WTC11 (cell line): ENCODE results near the gene PPM1G. TPM values are rescaled to one million over a fixed set of nuclear protein-coding genes. Genes with fewer than 3 reads are reported as not detected.

Experiments used
- ATAC-seq: fragments of 200-7000 bp; cut with Tn5 transposase; 2 replicates; pipeline ENCODE4 v1.10.0; 2021; ENCODE audit warnings: mild to moderate bottlenecking, moderate library complexity
- CTCF ChIA-PET: fragments of 300-600 bp; sonication (Branson Sonifier 250); formaldehyde crosslinking; loops from one replicate; lab custom pipeline; 2021; ENCODE audit warnings: antibody characterized with exemption; lab: Charles Lee
- POLR2A ChIA-PET: fragments of 350-600 bp; sonication (Branson Sonifier 250); formaldehyde crosslinking; loops from one replicate; lab custom pipeline; 2021; ENCODE audit warnings: antibody characterized with exemption; lab: Charles Lee
- DNase-seq: peaks from one replicate; pipeline ENCODE4 v3.0.0; 2021; ENCODE audit warnings: low spot score
- H3K27ac Mint-ChIP-seq: 2 replicates; pipeline ENCODE4 v1.8.0; 2021; ENCODE audit warnings: mixed read lengths
- H3K27me3 Mint-ChIP-seq: 2 replicates; pipeline ENCODE4 v1.8.0; 2021; ENCODE audit warnings: low read depth, mild to moderate bottlenecking, moderate library complexity, mixed read lengths
- H3K36me3 Mint-ChIP-seq: 2 replicates; pipeline ENCODE4 v1.8.0; 2021; ENCODE audit warnings: mixed read lengths
- H3K4me1 Mint-ChIP-seq: 2 replicates; pipeline ENCODE4 v1.8.0; 2022; ENCODE audit warnings: mixed read lengths
- H3K4me3 Mint-ChIP-seq: 2 replicates; pipeline ENCODE4 v1.8.0; 2021; ENCODE audit warnings: mild to moderate bottlenecking, moderate library complexity, mixed read lengths
- H3K9me3 Mint-ChIP-seq: 2 replicates; pipeline ENCODE4 v1.8.0; 2021; ENCODE audit warnings: mixed read lengths
- CREB1 ChIP-seq: sonication (generic); formaldehyde crosslinking; IDR thresholded peaks from 2 replicates; pipeline ENCODE4 v1.8.0; 2023; ENCODE audit warnings: mild to moderate bottlenecking, missing genetic modification reagents
- ESRRA ChIP-seq: sonication (generic); formaldehyde crosslinking; IDR thresholded peaks from 2 replicates; pipeline ENCODE4 v1.8.1; 2022; ENCODE audit warnings: mild to moderate bottlenecking, missing genetic modification reagents, borderline replicate concordance
- JUN ChIP-seq: sonication (generic); formaldehyde crosslinking; IDR thresholded peaks from 2 replicates; pipeline ENCODE4 v1.8.0; 2023; ENCODE audit warnings: mild to moderate bottlenecking, missing genetic modification reagents
- MYBL2 ChIP-seq: sonication (generic); formaldehyde crosslinking; IDR thresholded peaks from 2 replicates; pipeline ENCODE4 v1.8.1; 2023; ENCODE audit warnings: mild to moderate bottlenecking, moderate library complexity, missing genetic modification reagents
- NR1H2 ChIP-seq: sonication (generic); formaldehyde crosslinking; IDR thresholded peaks from 2 replicates; pipeline ENCODE4 v1.9.0; 2021; ENCODE audit warnings: mild to moderate bottlenecking, moderate library complexity, missing genetic modification reagents
- NR2C2 ChIP-seq: sonication (generic); formaldehyde crosslinking; IDR thresholded peaks from 2 replicates; pipeline ENCODE4 v1.8.0; 2022; ENCODE audit warnings: mild to moderate bottlenecking, missing genetic modification reagents
- OVOL2 ChIP-seq: fragments of 250-450 bp; sonication (Bioruptor Pico); IDR thresholded peaks from 2 replicates; pipeline ENCODE4 v1.9.0; 2021; ENCODE audit warnings: mild to moderate bottlenecking, borderline replicate concordance
- RELA ChIP-seq: sonication (generic); formaldehyde crosslinking; IDR thresholded peaks from 2 replicates; pipeline ENCODE4 v1.8.1; 2022; ENCODE audit warnings: missing genetic modification reagents, mild to moderate bottlenecking, borderline replicate concordance
- SP1 ChIP-seq: sonication (generic); formaldehyde crosslinking; conservative IDR thresholded peaks from 2 replicates; pipeline ENCODE4 v1.8.1; 2022; ENCODE audit warnings: missing genetic modification reagents
- TEAD4 ChIP-seq: sonication (generic); formaldehyde crosslinking; IDR thresholded peaks from 2 replicates; pipeline ENCODE4 v1.8.0; 2022; ENCODE audit warnings: mild to moderate bottlenecking, missing genetic modification reagents
- ZNF121 ChIP-seq: sonication (generic); formaldehyde crosslinking; IDR thresholded peaks from 2 replicates; pipeline ENCODE4 v1.8.0; 2023; ENCODE audit warnings: missing genetic modification reagents
- ZNF219 ChIP-seq: sonication (generic); formaldehyde crosslinking; IDR thresholded peaks from 2 replicates; pipeline ENCODE4 v1.8.0; 2023; ENCODE audit warnings: missing genetic modification reagents, mild to moderate bottlenecking, borderline replicate concordance
- ZNF317 ChIP-seq: sonication (generic); formaldehyde crosslinking; IDR thresholded peaks from 2 replicates; pipeline ENCODE4 v1.8.1; 2023; ENCODE audit warnings: low read depth, mild to moderate bottlenecking, moderate library complexity, missing genetic modification reagents, borderline replicate concordance
- ZNF423 ChIP-seq: fragments of 250-450 bp; sonication (Bioruptor Pico); IDR thresholded peaks from 2 replicates; pipeline ENCODE4 v2.1.2; 2022; ENCODE audit warnings: mild to moderate bottlenecking, moderate library complexity
- ZNF671 ChIP-seq: fragments of 250-450 bp; sonication (Bioruptor Pico); IDR thresholded peaks from 2 replicates; pipeline ENCODE4 v1.8.0; 2021; ENCODE audit warnings: mild to moderate bottlenecking
- total RNA-seq: library from RNA; stranded (reverse); gene quantifications from 3 replicates; pipeline ENCODE4 v1.2.3, GENCODE V29; 2021
- TF ChIP-seq, protein P1 (sequence below): sonication (generic); formaldehyde crosslinking; IDR thresholded peaks from 2 replicates; pipeline ENCODE4 v1.8.0; 2022; ENCODE audit warnings: mild to moderate bottlenecking, missing genetic modification reagents
- TF ChIP-seq, protein P2 (sequence below): sonication (generic); formaldehyde crosslinking; IDR thresholded peaks from 2 replicates; pipeline ENCODE4 v1.8.0; 2023; ENCODE audit warnings: missing genetic modification reagents, mild to moderate bottlenecking, borderline replicate concordance
- TF ChIP-seq, protein P3 (sequence below): sonication (generic); formaldehyde crosslinking; IDR thresholded peaks from 2 replicates; pipeline ENCODE4 v1.8.1; 2022; ENCODE audit warnings: low read depth, mild to moderate bottlenecking, moderate library complexity, missing genetic modification reagents, borderline replicate concordance
- TF ChIP-seq, protein P4 (sequence below): sonication (generic); formaldehyde crosslinking; IDR thresholded peaks from 2 replicates; pipeline ENCODE4 v1.8.1; 2023; ENCODE audit warnings: mild to moderate bottlenecking, missing genetic modification reagents
- TF ChIP-seq, protein P5 (sequence below): sonication (generic); formaldehyde crosslinking; IDR thresholded peaks from 2 replicates; pipeline ENCODE4 v1.8.0; 2022; ENCODE audit warnings: missing genetic modification reagents

The PPM1G gene
- total RNA-seq, 1 experiment from 2014 or later: 193 TPM

DNA sequence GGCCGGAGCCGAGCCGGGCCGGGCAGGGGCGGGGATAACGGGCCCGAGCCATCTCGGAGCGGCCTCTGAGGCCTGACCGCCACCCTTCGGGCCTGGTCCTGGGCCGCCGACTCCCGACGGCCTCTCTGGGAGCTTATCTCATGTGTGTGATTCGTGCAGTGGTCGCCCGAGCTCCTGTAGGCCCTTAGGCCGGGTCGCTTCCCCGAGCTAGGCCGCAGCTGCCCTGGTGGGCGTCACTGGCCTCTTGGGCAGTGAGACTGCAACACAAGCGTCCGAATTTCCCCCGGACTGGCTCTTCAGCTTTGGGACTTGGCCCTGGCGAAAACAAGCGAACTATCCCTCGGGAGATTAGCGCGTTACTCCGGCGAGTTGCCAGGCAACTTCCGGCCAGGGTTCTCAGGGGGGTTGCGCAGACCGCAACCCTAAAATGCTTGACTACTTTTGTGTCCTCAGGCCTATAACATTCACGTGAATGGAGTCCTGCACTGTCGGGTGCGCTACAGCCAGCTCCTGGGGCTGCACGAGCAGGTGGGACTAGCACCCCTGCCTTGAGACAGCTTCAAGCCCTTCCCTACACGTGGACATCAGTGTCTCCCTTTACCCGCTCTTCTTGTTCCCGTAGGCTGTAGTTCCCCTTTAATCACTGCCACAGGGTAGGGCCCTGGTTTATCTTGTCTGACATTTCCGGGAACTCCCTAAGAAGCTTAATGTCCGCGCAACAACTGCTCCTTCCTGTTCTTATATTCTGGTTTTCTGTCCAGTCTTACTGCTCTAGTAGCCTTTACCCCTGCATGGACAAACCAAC, 38.4 kb downstream of the PPM1G start:
- POLR2A ChIA-PET: interaction anchor here (0.9 to 1.5 kb wide), 2 partner anchors 9 to 14 kb away, joined by 4 to 9 read pairs; partner anchors contain the start of genes GTF3C2 and ZNF513
- TF ChIP-seq ZNF671: no peak
- TF ChIP-seq ZNF121 (CRISPR knock-in tag): no peak
- TF ChIP-seq JUN: 0 out of 2 replicates have a peak, but pooled peaks have one; percentile 81
- TF ChIP-seq, protein P1, sequence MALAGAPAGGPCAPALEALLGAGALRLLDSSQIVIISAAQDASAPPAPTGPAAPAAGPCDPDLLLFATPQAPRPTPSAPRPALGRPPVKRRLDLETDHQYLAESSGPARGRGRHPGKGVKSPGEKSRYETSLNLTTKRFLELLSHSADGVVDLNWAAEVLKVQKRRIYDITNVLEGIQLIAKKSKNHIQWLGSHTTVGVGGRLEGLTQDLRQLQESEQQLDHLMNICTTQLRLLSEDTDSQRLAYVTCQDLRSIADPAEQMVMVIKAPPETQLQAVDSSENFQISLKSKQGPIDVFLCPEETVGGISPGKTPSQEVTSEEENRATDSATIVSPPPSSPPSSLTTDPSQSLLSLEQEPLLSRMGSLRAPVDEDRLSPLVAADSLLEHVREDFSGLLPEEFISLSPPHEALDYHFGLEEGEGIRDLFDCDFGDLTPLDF (CRISPR knock-in tag): 0 out of 2 replicates have a peak, but pooled peaks have one; percentile 28
- TF ChIP-seq, protein P2, sequence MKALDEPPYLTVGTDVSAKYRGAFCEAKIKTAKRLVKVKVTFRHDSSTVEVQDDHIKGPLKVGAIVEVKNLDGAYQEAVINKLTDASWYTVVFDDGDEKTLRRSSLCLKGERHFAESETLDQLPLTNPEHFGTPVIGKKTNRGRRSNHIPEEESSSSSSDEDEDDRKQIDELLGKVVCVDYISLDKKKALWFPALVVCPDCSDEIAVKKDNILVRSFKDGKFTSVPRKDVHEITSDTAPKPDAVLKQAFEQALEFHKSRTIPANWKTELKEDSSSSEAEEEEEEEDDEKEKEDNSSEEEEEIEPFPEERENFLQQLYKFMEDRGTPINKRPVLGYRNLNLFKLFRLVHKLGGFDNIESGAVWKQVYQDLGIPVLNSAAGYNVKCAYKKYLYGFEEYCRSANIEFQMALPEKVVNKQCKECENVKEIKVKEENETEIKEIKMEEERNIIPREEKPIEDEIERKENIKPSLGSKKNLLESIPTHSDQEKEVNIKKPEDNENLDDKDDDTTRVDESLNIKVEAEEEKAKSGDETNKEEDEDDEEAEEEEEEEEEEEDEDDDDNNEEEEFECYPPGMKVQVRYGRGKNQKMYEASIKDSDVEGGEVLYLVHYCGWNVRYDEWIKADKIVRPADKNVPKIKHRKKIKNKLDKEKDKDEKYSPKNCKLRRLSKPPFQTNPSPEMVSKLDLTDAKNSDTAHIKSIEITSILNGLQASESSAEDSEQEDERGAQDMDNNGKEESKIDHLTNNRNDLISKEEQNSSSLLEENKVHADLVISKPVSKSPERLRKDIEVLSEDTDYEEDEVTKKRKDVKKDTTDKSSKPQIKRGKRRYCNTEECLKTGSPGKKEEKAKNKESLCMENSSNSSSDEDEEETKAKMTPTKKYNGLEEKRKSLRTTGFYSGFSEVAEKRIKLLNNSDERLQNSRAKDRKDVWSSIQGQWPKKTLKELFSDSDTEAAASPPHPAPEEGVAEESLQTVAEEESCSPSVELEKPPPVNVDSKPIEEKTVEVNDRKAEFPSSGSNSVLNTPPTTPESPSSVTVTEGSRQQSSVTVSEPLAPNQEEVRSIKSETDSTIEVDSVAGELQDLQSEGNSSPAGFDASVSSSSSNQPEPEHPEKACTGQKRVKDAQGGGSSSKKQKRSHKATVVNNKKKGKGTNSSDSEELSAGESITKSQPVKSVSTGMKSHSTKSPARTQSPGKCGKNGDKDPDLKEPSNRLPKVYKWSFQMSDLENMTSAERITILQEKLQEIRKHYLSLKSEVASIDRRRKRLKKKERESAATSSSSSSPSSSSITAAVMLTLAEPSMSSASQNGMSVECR: peak; percentile 40; the same call in 1 of the 2 replicates
- TF ChIP-seq, protein P3, sequence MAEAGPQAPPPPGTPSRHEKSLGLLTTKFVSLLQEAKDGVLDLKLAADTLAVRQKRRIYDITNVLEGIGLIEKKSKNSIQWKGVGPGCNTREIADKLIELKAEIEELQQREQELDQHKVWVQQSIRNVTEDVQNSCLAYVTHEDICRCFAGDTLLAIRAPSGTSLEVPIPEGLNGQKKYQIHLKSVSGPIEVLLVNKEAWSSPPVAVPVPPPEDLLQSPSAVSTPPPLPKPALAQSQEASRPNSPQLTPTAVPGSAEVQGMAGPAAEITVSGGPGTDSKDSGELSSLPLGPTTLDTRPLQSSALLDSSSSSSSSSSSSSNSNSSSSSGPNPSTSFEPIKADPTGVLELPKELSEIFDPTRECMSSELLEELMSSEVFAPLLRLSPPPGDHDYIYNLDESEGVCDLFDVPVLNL: no peak
- Mint-ChIP-seq H3K36me3 (peaks cover 62% of the 10 kb centered on the region), H3K4me3 (peak overlapping the region; percentile 97), H3K27ac (peak overlapping the region; percentile 95), H3K4me1 (peaks cover 20% of the 10 kb centered on the region), H3K27me3 (no peaks in the 10 kb centered on the region), H3K9me3 (no peaks in the 10 kb centered on the region)
- CTCF ChIA-PET: interaction anchor here (0.6 to 1.7 kb wide), 3 partner anchors 10 to 257 kb away, joined by 3 to 6 read pairs (median 3); partner anchors contain the start of genes CCDC121, GPN1 and ZNF513
- no peak for DNase-seq
- peak; percentile 7 for ATAC-seq

DNA sequence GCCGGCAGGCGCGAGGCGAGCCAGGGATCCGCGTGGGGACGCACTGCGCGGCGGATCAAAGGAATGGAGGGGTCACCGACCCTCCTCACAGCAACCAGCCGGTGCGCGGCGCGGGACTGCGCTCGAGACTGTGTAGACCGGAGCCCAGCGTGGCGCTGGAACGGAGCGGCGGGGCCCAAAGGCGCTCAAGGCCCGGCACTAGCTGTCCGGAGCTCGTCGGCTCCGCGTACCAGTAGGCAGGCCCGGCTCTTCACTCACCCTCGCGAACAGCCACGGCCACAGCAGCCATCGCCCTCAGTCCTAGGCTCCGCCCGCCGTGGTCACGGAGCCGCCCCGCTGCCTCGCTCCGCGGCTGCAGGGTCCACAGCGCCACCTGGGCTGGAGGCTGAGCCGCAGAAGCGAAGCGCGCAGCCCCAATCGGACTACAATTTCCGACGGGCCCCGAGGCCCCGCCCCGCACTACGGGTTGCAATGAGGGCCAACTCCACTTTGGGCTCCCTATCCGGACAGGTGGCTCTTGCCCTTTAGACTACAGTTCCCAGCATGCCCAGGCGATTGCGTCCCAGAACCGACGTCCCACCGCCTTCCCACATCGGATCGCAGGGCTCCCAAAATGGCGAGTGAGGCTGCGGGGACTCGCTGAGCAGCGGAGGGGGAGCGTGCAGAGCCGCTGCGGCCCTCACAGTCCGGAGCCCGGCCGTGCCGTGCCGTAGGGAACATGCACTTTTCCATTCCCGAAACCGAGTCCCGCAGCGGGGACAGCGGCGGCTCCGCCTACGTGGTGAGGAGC, 39.2 kb downstream of the PPM1G start, which contains the start of the genes EIF2B4 and SNX17:
EIF2B4 (minus strand) TSS at position 313 of the 790 bp plus-strand sequence; CDS start at position 289, 24 bp downstream.
SNX17 (plus strand) TSS at position 591 of the 790 bp plus-strand sequence; CDS start at position 719, 128 bp downstream.
- Mint-ChIP-seq H3K27ac (peak within 1 kb of the TSS; percentile 96), H3K27me3 (no peaks in the 10 kb centered on the region), H3K9me3 (no peaks in the 10 kb centered on the region), H3K4me1 (peaks cover 20% of the 10 kb centered on the region), H3K36me3 (peaks cover 58% of the 10 kb centered on the region), H3K4me3 (peak within 1 kb of the TSS; percentile 97)
- ChIA-PET POLR2A (interaction anchor here (0.7 to 1.6 kb wide), 7 partner anchors 10 to 119 kb away, joined by 3 to 13 read pairs (median 4); partner anchors contain the start of genes GTF3C2 and ZNF513), CTCF (interaction anchor here (0.7 to 1.9 kb wide), 14 partner anchors 11 to 314 kb away, joined by 3 to 15 read pairs (median 5); partner anchors contain the start of genes GTF3C2, MPV17 and ZNF513)
- ATAC-seq (peak; percentile 91), DNase-seq (peak; percentile 99)
- TF ChIP-seq NR2C2 (CRISPR knock-in tag): no peak
- peak; percentile 41; the same call in 1 of the 2 replicates for TF ChIP-seq ZNF317 (CRISPR knock-in tag)
- no peak for TF ChIP-seq ZNF423 (CRISPR knock-in tag)
- TF ChIP-seq, protein P4, sequence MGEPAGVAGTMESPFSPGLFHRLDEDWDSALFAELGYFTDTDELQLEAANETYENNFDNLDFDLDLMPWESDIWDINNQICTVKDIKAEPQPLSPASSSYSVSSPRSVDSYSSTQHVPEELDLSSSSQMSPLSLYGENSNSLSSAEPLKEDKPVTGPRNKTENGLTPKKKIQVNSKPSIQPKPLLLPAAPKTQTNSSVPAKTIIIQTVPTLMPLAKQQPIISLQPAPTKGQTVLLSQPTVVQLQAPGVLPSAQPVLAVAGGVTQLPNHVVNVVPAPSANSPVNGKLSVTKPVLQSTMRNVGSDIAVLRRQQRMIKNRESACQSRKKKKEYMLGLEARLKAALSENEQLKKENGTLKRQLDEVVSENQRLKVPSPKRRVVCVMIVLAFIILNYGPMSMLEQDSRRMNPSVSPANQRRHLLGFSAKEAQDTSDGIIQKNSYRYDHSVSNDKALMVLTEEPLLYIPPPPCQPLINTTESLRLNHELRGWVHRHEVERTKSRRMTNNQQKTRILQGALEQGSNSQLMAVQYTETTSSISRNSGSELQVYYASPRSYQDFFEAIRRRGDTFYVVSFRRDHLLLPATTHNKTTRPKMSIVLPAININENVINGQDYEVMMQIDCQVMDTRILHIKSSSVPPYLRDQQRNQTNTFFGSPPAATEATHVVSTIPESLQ (CRISPR knock-in tag): no peak
- peak; percentile 83 for TF ChIP-seq CREB1 (CRISPR knock-in tag)
- TF ChIP-seq SP1: peak; percentile 100
- peak; percentile 70 for TF ChIP-seq MYBL2
- TF ChIP-seq, protein P5, sequence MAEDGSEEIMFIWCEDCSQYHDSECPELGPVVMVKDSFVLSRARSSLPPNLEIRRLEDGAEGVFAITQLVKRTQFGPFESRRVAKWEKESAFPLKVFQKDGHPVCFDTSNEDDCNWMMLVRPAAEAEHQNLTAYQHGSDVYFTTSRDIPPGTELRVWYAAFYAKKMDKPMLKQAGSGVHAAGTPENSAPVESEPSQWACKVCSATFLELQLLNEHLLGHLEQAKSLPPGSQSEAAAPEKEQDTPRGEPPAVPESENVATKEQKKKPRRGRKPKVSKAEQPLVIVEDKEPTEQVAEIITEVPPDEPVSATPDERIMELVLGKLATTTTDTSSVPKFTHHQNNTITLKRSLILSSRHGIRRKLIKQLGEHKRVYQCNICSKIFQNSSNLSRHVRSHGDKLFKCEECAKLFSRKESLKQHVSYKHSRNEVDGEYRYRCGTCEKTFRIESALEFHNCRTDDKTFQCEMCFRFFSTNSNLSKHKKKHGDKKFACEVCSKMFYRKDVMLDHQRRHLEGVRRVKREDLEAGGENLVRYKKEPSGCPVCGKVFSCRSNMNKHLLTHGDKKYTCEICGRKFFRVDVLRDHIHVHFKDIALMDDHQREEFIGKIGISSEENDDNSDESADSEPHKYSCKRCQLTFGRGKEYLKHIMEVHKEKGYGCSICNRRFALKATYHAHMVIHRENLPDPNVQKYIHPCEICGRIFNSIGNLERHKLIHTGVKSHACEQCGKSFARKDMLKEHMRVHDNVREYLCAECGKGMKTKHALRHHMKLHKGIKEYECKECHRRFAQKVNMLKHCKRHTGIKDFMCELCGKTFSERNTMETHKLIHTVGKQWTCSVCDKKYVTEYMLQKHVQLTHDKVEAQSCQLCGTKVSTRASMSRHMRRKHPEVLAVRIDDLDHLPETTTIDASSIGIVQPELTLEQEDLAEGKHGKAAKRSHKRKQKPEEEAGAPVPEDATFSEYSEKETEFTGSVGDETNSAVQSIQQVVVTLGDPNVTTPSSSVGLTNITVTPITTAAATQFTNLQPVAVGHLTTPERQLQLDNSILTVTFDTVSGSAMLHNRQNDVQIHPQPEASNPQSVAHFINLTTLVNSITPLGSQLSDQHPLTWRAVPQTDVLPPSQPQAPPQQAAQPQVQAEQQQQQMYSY (CRISPR knock-in tag): 0 out of 2 replicates have a peak, but pooled peaks have one; percentile 19
- no peak for TF ChIP-seq OVOL2 (CRISPR knock-in tag)
- TF ChIP-seq ESRRA (CRISPR knock-in tag): peak; percentile 79; the same call in 1 of the 2 replicates
- no peak for TF ChIP-seq NR1H2 (CRISPR knock-in tag)
- no peak for TF ChIP-seq ZNF219 (CRISPR knock-in tag)
- no peak for TF ChIP-seq TEAD4
- TF ChIP-seq RELA (CRISPR knock-in tag): peak; percentile 12; the same call in 1 of the 2 replicates
